Measurements from ENCODE around the gene PSMD7.
A peak's percentile ranks its signal among the peaks of the same experiment; 100 is the strongest.
"Not testable (repeated sequence)": the region's sequence is repeated elsewhere in the genome, so short reads cannot be mapped to it uniquely, and the experiment has no call there.

The PSMD7 gene

DNA sequence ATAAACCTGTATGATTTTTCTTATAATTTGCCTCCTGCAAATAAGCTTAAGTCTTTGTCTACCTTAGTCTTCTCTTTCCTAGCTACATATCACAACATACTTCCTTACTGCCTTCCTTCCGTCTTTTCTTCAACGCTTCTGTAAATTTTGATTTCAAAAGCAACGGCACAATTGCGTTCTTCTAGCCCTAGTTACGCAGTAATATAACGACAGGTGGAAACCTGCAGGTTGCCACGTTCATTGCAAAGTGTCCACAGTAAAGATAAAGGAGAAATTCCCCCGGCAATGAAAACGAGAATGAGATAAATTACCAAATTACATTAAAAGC lies 546 bp upstream of the PSMD7 start:
- DNase-seq (ENCODE audit: low read depth in 1 of 2, low spot score in 1 of 2): no peak

DNA sequence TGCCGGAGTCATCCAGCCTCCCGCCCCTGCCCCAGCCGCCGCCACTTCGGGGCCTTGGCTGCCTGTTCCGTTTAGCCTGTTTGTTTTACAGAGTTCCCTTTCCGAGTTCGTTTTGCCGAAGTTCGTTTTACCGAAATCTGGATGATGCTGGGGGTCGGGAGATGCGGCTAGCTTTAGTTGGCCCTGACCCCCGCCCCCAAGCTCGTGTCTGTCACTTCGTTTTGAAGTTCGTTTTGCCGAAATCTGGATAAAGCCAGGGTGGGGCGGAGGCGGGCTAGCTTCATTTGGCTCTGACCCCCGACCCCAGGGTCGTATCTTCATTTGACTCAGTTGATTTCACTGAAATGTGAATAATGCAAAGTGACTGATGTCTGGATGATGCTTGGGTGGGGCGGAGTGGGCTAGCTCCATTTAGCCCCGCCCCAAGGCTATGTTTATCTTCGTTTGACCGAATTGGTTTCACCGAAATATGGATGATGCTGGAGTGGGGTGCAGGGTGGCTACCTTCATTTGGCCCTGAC lies 591 bp downstream of the PSMD7 start:
- DNase-seq (ENCODE audit: low read depth in 1 of 2, low spot score in 1 of 2): peak; percentile 7 to 11

DNA sequence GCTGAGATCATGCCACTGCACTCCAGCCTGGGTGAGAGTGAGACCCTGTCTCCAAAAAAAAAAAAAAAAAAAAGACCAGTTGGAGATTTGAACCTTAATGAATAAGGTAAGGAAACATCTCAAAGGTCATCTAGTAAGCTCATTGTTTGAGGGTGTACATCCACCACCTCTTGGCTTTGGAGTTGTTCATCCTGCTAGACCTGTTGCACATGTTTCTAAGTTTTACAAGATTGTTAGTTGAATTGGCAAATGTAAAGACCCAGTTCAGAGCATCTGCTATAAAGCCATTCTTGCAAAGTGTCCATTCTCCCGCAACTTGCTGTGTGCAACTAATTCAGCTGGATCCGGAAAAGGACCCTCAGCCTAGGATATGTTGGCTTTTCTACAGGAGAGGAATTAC lies 1.5 kb downstream of the PSMD7 start:
- DNase-seq (ENCODE audit: low read depth in 1 of 2, low spot score in 1 of 2): no peak

DNA sequence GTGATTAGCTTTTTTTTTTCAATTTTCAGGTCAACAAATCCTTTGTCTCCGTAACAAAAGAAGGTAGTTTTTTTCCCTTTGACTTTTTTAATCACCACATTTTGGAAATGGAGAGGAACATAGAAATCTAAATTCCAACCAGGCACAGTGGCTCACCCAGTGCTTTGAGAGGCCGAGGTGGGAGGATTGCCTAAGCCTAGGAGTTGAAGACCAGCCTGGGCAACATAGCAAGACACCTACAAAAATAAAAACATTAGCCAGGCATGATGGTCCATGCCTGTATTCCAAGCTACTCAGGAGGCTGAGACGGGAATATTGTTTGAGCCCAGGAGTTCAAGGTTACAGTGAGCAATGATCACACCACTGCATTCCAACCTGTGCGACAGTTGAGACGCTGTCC lies 5.7 kb downstream of the PSMD7 start:
- no peak for DNase-seq (ENCODE audit: low read depth in 1 of 2, low spot score in 1 of 2)

DNA sequence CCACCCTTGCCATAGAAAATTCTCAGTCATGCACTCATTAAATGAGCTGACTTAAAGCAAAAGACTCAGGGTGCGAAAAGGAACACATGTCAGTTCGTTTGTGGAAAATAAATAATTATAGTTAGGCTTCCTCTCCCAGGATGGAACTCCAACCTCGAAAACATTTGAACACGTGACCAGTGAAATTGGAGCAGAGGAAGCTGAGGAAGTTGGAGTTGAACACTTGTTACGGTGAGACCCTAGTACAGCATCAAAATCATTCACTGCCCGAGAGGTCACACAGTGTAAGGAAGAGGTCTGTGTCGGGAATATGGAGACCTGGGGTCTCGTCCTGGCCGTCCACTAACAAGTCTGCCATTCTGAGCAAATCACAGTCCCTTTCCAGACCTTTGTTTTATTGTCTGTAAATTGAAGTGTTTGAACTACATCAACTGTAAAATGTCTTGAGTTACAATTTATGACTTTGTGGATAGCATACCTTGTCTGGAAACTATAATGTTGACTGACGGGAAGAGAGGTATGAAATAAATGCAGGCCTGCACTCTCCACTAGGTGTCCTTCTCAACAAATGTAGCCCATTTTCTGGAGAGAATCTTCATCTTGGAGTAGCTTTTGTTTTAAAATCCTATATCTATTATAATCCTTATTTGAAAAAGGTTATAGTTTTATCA lies 7.7 kb downstream of the PSMD7 start:
- no peak for DNase-seq (ENCODE audit: low read depth in 1 of 2, low spot score in 1 of 2)

DNA sequence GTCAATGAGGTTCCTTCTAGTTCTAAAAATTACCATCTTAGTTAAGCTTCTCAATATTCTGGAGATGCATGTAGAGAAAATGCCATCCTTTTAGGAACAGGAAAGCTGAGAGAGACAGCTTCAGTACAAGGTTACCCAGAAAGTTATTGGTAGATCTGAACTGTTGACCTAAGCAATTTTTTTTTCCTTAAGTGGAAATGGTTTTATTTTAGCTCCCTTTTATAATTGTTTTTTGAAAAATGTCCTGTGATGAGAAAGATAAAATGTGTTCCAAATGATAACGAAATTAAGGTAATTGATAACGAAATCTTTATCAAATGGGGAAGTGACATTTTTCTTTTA lies 8.2 kb downstream of the PSMD7 start:
- DNase-seq (ENCODE audit: low read depth in 1 of 2, low spot score in 1 of 2): no peak

DNA sequence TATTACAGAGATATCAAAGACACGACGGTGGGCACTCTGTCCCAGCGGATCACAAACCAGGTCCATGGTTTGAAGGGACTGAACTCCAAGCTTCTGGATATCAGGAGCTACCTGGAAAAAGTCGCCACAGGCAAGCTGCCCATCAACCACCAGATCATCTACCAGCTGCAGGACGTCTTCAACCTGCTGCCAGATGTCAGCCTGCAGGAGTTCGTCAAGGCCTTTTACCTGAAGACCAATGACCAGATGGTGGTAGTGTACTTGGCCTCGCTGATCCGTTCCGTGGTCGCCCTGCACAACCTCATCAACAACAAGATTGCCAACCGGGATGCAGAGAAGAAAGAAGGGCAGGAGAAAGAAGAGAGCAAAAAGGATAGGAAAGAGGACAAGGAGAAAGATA lies 8.7 kb downstream of the PSMD7 start:
- DNase-seq (ENCODE audit: low read depth in 1 of 2, low spot score in 1 of 2): no peak

DNA sequence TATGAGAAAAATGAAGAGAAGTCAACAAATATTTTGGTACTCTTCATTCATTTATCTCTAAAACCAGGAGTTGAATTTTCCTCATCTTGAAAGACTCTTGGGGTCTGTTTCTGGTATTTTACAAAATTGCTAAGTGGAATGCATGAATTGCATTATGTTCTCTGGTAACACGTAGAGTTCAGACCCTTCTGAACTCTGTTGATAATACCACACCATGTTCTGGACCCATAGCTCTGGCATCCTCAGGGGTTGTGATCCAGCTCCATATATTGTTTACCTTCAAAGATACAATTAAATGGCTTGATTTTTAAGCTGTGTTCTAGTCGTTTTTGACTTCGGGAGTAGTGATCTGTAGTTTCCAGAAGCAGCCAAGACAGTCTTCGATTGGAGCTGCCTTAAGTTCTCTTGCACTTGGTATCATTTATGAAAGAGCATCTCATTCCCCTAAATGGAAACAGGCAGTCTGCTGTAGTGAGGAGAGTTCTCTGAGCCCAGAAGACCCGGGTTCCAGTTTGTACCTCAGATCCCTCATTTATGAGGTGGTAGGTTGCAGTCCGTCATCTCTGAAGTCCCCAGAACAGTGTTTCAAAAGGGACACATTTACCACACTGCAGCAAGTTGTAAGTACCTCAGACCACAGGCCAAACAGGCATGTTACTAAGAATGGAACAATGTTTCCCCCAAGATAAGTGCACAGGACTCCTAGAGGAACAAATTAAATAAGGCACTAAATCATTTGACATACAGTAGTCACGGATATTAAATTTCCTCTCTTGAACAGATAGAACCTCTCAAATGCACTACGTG lies 9.6 kb downstream of the PSMD7 start:
- DNase-seq (ENCODE audit: low read depth in 1 of 2, low spot score in 1 of 2): no peak

DNA sequence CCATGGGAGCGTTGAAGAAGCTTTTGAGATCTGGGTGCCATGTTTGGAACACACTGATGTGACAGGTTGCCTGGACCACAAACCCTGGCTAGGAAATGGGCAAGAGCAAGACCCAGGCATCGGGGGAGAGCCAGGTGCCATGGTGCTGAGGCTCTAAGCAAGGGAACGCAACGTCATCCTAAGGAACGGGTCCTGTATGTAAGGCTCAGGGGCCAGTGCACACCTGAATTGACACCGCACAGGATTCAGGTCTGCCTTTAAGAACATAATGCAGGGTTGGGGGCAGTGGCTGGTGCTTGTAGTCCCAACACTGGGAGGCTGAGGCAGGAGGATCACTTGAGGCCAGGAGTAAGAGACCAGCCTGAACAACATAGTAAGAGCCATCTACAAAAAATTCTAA lies 10.8 kb downstream of the PSMD7 start:
- DNase-seq (ENCODE audit: low read depth in 1 of 2, low spot score in 1 of 2): no peak

DNA sequence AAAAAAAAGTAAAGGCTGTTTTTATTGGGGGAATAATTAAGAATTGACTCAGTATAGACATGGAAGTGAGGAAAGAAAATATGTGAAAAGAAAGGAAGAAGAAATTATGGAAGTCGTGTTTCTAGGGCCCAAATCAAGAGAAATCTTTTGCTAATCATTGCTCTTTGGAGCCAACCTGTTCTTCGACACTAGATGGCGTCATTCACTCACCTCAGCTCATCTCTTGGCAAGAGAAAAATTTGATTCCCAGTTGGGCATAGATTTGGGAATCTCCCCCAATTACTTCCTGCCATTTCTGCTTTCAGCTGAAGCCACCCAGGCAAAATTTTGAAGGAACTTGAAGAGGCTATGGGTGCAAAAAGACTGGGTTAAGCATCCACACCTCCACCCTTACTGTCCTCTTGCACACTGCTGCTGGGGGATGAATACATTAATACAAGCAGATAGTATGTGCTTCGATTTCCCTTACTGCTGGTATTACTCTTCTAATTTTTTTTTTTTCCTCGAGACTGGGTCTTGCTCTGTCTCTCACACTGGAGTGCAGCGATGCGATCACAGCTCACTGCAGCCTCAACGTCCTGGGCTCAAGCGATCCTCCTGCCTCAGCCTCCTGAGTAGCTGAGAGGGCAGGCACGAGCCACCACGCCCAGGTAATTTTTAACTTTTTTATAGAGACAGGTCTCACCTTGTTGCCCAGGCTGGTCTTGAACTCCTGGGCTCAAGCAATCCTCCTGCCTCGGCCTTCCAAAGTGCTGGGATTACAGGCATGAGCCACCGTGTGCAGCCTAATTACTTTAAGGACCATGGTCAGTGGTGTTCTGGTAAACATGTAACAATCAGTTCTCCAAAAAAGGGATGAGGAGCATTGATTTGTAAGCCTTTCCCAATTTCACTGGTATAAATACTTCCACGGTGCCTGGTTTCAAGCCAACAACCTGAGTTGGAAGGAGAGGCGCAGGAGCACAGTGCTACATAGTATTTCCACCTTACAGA lies 13.5 kb downstream of the PSMD7 start:
- no peak for DNase-seq (ENCODE audit: low read depth in 1 of 2, low spot score in 1 of 2)

DNA sequence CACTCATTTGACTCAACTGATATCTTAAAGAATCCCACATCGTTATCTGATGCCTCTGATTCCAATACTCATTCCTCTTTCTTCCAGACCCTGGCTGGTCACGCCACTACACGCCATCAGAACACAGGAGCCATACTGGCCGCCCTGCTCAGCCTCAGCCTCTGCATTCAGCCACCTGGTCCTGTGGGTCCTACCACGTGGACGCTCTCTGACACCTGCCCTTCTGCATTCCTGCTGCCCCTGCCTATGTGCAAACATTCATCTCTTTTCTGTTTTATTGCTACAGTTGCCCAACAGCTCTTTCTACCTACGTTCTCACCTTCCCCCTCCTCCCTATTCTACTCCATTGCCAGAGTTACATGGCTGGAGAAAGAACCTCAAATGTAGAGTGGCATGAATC lies 18.4 kb downstream of the PSMD7 start:
- no peak for DNase-seq (ENCODE audit: low read depth in 1 of 2, low spot score in 1 of 2)

DNA sequence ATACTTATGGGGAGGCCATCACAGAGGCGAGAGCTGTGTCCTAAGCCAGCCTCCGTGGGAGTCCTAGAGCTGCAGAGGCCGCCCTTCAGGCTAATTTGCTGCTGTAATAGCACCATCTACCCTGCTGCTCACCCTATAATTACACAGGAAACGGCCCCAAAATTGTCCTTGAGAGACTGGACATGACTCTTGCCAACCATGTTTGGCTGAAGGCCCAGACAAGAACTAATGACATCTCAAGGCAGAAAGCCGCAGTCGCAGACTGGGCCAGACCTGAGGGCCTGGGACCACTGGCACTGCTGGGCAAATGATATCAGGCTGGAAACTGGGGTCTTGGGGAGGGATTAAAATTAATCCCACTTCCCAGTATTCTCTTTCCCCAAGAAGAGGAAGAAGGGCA lies 24.1 kb downstream of the PSMD7 start:
- no peak for DNase-seq (ENCODE audit: low read depth in 1 of 2, low spot score in 1 of 2)

DNA sequence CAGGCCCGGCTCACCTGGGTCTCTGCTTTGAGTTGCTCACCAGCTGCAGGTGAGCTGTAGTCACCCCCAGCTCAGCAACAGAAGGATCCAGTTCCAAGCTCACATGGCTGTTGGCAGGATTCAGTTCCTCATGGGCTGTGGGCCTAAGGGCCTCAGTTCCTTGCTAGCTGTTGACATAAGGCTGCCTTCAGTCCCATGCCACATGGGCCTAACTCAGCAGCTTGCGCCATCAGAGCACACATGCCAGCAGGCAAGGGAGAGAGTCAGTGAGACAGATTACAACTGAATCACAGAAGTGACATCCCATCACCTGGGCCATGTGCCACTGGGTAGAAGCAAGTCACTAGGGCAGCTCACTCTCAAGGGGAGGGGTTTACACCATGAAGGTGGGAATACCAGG lies 24.7 kb downstream of the PSMD7 start:
- no peak for DNase-seq (ENCODE audit: low read depth in 1 of 2, low spot score in 1 of 2)

DNA sequence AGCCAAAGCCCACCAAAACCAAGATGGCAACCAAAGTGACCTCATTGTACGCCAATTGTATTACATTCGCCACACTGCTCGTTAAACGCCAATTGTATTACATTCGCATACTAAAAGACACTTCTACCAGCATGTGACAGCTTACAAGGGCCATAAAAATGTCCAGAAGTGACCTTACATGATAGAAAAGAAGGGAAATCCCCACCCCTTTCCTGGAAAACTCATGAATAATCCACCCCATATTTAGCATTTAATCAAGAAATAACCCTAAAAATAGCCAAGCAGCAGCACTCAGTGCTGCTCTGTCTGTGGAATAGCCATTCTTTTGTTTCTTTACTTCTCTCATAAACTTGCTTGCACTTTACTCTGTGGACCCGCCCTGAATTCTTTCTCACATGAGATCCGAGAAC lies 25.7 kb downstream of the PSMD7 start:
- DNase-seq (ENCODE audit: low read depth in 1 of 2, low spot score in 1 of 2): no peak

DNA sequence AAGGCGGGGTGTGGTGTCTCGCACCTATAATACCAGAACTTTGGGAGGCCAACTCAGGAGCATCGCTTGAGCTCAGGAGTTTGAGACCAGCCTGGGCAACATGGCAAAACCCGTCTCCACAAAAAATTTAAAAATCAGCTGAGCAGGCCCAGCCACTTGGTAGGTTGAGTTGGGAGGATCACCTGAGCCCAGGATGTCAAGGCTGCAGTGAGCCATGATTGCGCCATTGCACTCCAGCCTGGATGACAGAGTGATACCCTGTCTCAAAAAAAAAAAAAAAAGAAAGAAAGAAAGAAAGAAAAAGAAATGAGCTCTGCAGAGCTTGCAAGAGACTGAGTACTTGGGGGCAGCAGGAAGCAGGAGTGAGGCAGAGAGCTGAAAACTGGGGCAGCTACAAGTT lies 28.2 kb downstream of the PSMD7 start:
- DNase-seq (ENCODE audit: low read depth in 1 of 2, low spot score in 1 of 2): not testable (repeated sequence)

DNA sequence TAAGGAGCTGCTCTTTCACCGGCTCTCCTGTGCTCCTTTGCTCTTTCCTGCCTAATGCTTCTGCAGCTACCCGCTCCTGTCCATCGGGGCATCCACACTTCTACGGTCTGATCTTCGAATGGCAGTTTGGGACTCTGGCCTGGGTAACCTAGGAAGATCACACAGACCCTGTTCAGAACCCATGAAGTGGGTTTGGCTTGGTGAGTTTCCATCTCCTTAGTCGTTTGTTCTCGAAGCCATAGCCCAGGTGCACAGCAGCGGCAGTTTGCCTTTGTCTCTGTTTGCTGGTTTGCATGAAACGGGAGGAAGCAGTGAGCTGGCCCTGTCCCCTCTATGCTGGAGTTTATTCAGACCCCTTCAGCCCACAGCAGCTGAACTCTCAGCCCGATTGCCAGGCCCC lies 29.0 kb downstream of the PSMD7 start:
- no peak for DNase-seq (ENCODE audit: low read depth in 1 of 2, low spot score in 1 of 2)

DNA sequence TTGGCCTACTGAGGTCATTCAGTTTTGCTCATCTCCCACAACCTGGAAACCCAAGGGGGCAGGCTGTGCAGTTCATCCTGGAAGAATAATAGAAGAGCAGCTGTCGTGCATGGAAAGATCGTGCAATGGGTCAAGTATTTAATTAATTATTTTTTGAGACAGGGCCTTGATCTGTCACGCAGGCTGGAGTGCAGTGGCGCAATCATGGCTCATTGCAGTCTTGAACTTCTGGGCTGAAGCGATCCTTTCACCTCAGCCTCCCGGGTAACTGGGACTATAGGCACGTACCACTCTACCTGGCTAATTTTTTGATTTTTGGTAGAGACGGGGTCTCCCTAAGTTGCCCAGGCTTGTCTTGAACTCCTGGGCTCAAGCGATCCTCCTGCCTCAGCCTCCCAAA lies 31.7 kb downstream of the PSMD7 start:
- not testable (repeated sequence) for DNase-seq (ENCODE audit: low read depth in 1 of 2, low spot score in 1 of 2)

DNA sequence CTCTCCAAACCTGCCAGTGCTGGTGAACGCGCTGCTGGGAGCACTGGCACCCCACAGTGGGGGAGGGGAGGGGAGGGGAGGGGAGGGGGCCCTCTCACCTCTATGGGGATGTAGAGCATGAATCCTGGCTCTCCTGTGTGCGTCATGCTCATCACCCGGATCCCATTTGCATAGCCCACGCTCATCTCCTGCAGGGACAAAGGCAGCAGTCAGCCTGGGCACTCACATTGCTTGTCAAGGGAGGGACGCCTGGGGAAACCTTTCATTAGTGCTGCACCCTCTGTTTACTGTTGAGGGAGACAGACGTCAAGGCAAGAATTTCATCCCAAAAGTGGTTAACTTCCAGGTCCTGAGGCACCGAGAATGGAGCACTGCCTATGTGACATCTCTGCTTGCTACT lies 35.9 kb downstream of the PSMD7 start:
- not testable (repeated sequence) for DNase-seq (ENCODE audit: low read depth in 1 of 2, low spot score in 1 of 2)

DNA sequence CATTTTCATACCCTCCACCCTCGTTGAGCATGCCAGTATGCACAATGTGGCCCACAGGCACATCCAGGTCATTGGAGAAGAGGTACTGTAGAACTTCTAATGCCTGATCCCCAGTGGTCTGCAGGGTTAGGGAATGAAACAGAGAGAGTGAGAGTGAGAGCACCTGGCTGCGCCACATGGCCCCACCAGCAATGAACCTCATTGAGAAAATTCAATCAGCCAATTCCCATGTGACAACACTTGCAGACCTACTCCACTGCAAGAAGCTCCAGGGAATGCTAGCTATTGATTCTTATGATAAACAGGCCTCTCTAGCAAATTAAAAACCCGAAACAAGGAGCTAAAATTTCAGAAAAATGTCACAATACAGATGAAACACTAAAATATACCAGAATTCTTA lies 40.9 kb downstream of the PSMD7 start:
- DNase-seq (ENCODE audit: low read depth in 1 of 2, low spot score in 1 of 2): not testable (repeated sequence)

DNA sequence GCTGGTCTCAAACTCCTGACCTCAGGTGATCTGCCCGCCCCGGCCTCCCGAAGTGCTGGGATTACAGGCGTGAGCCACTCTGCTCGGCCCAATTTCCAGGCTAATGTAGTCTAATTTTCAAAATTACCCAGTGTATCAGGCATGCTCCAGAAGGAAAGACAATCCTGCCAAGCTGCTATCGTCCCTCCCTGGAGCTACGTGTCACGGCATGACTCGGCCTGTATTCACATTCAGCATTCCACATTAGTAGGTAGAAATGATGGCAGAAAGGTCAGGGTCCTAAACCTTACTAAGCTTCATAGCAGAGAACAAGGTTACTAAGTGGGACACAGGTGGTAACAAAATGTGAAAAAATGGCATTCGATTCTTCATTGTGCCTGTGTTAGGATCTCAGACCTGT lies 42.6 kb downstream of the PSMD7 start:
- not testable (repeated sequence) for DNase-seq (ENCODE audit: low read depth in 1 of 2, low spot score in 1 of 2)

DNA sequence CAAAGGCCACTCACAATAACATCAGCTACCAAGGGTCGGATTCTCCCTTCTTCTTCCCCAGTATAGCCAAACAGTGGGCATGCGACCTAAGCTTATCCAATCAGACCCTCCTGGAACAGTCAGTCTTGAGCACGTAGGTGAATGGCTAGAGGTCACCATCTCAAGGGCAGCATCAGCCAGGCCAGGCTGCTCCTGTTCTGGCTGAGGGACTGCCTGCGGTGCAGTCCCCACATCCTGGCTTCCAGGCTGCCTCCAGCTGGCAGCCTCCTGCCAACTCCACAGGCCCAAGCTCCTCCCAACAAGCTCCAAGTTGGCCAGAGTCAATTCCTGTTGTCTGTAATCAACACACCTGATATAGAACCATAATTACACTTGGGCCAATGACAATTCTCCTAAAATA lies 56.4 kb downstream of the PSMD7 start:
- DNase-seq (ENCODE audit: low read depth in 1 of 2, low spot score in 1 of 2): not testable (repeated sequence)
